H4 (cell line): ENCODE measurements around the gene LACRT. TPM values are rescaled to one million over a fixed set of nuclear protein-coding genes. Genes with fewer than 3 reads are reported as not detected.
"Not testable (repeated sequence)": the region's sequence is repeated elsewhere in the genome, so short reads cannot be mapped to it uniquely, and the experiment has no call there.

Source experiments
- DNase-seq: peaks from one replicate; pipeline ENCODE4 v3.0.0-alpha.2; 2015; ENCODE audit warnings: low spot score
- total RNA-seq: library from RNA; depleted of rRNA; stranded (reverse); fragments of >200 nt; shearing (Covaris generic); gene quantifications from 2 replicates; pipeline ENCODE4 v1.2.3, GENCODE V29; 2014; rRNA removed

LACRT gene
- not detected in 2 replicates for total RNA-seq

GRCh38 chr12:54634795-54635194 is at the start of gene LACRT:
Gene LACRT (minus strand): TSS chr12:54634895. CDS start chr12:54634841, 54 bp downstream.
- DNase-seq = no peak

DNA sequence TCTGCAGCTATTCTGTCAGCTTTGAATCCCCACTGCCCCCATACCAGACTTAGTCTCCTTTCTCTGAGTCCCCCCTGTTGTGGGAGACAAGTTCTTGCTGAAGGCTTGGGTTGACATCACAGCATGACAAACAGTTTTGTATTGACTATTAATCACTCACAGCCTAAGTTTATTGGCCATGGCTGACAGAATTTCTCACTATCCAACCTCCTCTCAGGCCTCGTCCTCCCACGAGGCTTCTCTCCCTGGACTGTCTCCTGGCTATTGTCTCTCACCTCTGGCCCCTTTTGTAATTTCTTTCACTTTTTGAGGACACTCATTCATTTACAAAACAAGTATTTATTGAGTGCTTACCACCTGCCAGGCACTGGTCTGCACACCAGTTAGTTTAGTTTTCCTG is 48.7 kb upstream of the LACRT start:
- DNase-seq = no peak

- no peak for DNase-seq
Observed at GRCh38 chr12:54682674-54683073, 48.0 kb upstream of the LACRT start.

GRCh38 chr12:54680374-54680773 is 45.7 kb upstream of the LACRT start:
- peak; percentile 28 for DNase-seq

- no peak for DNase-seq
Observed at GRCh38 chr12:54678131-54678530, 43.4 kb upstream of the LACRT start.

- no peak for DNase-seq
Observed at GRCh38 chr12:54667945-54668344, 33.2 kb upstream of the LACRT start.

- DNase-seq = no peak
Observed at GRCh38 chr12:54666008-54666407, 31.3 kb upstream of the LACRT start.

GRCh38 chr12:54665022-54665635 is 30.4 kb upstream of the LACRT start:
- DNase-seq = not testable (repeated sequence)

DNA sequence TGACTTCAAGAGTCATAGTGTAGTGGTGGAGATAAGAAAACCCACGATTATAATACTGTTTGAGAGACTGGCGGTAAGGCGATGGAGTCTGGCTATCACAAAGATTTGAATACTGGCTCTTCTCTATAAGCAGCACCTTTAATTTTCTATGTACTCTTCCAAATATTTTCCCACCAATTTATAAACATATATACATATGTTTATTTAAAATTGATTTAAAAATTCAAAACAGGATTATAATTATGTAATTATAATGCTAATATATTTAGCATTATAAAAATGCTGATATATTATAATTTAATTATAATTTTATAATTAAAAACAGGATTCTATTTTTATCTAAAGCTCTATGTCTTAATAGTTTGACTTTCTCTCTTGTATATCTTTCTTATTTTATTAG is 28.9 kb upstream of the LACRT start:
- no peak for DNase-seq

GRCh38 chr12:54662026-54662425 is 27.3 kb upstream of the LACRT start:
- no peak for DNase-seq

DNA sequence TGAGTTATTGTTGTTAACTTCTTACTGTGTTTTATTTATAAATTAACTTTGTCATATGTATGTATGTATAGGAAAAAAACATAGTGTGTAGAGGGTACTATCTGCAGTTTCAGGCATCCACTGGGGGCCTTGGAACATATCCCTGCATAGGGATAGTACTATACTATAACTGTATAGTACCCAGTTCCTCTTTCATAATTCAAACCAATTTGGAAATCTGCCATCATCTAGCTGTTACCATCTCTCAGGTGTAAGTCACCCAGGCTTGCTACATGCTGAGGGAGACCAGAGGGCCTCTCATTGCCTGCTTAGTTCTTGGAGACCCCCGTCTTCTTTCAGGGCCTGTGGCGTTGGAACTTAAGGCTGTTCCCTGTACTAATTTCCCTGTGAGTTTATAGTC is 26.4 kb upstream of the LACRT start:
- no peak for DNase-seq

DNA sequence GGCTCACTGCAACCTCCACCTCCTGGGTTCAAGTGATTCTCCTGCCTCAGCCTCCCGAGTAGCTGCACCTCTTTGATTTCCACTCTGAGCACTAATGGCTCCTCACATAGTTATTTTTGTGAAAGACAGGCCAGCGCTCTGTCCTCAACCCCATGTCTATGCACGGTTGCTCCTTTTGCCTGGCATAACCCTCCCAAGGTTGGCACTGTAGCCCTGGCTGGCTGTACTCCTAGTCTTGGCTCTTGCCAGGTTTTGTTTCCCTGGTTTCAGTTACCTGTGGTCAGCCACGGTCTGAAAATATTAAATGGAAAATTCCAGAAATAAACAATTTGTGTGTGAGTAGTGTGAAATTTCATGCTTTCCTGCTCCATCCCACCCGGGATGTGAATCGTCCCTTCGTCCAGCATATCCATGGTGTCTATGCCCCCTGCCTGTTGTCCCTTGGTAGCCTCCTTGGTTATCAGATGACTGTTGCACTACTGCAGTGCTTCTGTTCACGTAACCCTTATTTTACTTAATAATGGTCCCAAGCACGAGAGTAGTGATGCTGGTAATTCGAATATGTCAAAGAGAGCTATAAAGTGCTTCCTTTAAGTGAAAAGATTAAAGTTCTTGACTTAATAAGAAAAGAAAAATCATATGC is 25.7 kb upstream of the LACRT start:
- no peak for DNase-seq

DNA sequence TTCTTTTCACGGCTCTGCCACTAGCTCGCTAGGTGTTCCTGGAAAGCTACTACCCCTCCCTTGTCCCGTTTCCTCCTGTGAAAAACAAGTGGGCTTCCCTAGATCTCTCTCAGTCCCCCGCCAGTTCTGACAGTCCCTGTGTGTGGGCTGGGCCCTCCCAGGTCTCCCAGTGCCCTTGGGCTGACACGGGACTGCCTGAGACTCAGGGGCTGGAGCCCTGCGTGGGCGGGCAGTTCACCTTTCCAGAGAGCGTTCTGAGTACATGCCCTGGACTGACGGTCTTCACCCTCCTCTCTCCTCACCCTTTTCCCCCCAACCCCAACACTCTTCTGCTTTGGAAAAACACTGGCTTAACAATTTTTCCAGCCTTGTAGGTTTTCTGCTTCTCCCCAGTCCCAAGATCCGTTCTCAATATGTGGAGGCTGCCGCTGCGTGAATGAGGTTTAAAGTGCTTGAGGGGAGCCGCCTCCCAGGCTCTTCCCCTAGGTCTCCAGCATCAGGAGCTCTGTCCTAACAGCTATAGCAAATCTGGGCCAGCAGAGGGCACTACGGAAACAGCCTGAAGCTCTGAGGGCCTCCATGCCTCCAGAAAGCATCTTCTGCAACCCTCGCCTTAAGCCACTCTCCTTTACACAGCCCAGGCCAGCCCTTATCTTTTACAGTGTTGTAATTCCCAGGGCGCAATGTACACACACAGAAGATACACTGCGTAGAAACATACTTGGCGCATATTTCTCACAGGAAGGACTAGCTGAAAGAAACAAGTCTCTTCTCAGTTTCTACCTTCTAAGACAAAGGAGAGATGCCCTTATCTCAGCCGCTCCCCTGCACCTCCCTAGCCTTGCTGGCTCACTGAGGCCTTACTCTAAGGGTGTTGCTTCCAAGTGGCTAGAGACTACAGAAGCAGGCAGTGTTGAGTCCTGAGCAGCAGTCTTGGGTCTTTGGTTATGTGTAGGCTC is 23.9 kb upstream of the LACRT start:
- peak; percentile 39 for DNase-seq

GRCh38 chr12:54657105-54657607 is 22.5 kb upstream of the LACRT start:
- DNase-seq = no peak

DNA sequence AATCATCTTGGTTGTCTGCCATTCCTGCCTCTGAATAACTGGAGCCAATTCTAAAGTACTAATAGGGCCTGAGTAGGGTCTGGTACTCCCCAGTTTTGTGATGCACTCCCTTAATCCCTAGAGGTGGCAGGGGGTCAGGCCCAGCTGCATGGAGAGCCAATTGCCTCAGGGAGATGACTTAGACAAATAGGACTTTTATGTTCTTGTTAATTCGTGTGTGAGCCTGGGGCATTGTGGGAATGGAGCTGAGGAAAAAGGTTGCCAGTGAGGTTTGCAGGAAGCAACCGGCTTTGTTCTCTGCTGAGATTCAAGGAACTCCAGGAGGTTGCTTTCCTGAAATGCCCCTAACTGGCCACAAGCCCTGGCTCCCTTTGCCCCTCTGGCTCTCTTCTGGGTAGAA is 20.2 kb upstream of the LACRT start:
- no peak for DNase-seq

- DNase-seq = no peak
Observed at GRCh38 chr12:54653025-54653424, 18.3 kb upstream of the LACRT start.

DNA sequence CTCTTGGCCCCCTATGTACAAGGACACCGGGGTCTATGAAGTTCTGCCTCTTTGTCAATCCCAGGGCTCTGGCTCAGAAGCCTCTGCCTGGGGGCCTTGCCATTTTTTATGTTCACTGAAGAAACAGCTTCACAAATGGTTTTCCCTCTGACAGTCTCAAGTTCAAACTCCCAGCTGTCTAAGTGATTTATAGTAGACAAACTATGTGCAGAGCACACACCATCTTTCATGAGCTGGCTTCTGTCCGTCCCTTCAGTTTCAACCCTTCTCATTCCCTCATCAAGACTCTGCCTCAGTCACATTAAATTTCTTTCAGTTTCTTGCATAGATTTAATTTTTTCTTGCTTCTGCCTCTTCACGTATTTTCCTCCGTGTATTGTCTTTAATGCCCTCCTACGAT is 16.2 kb upstream of the LACRT start:
- DNase-seq = no peak

DNA sequence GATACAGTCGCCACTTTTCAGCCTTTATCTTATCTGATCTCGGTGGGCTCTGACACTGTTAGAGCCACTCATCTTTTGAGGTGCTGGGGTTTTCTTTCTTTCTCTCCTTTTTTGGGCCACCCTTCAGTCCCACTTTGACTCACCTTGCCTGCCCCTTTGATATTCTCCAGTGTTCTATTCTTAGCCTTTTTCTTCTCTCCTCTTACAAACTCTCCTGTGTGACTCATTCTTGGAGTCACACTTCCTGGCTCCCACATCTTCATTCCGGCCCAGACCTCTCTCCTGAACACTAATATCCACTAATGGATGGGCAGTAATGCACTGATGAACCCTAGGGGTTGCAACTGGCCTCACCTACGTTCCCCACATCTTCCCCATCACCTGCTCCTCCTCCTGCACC is 15.7 kb upstream of the LACRT start:
- DNase-seq = no peak

DNA sequence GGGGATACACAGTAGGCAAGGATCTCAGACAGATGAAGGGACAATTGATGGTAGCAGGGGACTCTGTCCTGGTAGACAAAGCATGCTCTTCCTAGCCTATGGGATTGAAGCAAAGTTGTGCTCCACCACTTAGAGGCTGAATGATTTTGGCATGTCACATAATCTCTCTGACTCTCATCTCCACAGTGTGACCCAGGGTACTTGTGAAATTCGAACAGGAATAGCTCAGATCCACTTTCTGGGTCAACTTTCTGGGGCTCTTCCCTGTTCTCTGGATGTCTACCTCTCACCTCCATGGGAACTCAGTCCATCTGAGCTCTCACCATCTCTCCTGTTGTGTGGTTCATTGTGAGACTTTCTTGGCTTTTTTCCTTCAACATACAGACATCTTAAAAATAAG is 15.1 kb upstream of the LACRT start:
- no peak for DNase-seq

DNA sequence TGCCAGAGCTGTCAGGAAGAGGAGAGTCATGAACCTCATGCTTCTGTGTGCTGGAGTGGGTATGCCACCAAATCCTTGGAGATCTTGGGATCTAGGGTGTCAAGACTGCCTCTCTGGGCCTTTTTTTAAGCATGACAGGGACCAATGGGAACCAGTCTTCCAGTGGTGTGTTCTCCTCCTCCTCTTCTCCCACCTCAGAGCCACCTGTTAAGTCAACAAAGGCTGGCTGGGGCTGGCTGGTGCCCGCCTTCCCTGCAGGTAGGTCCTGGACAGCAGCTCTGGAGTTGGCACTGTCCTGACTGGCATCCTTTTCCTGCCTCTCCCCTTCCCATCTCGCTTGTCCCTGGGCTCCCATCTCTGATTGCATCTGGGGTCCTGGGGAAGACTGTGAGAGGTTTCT is 13.6 kb upstream of the LACRT start, which contains the start of gene DCD:
DCD (minus strand) TSS at position 101 of the 400 bp plus-strand sequence; CDS start at position 39, 62 bp downstream.
- no peak for DNase-seq

DNA sequence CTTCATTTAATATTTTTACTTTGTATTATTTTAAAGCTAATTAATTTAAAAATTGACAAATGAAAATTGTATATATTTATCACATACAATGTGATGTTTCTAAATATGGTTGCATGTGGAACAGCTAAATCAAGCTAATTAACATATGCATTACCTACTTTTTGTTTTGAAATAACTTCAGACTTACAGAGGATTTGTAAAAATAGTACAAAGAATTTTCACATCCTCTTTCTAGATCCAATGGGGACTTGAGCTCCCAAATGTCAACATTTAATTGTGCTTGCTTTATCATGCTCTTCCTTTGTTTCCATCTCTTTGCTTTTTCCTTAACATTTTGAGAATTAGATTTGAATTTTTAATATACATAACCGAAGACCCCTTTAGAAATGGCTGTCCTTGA is 6.9 kb upstream of the LACRT start:
- DNase-seq = no peak

DNA sequence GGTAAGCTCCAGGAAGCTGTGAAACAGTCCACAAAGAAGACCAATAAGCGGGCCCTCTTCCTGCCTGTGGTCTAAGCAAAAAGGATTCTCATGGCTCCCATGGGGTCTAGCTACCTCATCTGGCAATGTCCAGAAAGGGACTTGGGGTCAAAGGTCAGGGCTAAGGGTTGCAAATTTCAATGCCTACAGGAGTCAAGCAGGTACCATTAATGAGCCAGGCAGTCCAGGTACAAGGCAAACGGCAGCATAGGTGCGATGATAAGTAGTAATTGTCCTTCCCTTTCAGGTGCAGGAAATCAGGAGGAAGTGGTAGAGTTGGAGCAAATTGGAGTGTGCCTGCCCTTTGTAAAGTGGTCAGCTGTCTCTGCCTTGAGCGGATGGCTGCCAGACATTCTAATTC is 6.4 kb upstream of the LACRT start:
- DNase-seq = no peak
